Measurements from ENCODE around the gene TIPARP.
"Not testable (repeated sequence)": the region's sequence is repeated elsewhere in the genome, so short reads cannot be mapped to it uniquely, and the experiment has no call there.

The TIPARP gene

DNA sequence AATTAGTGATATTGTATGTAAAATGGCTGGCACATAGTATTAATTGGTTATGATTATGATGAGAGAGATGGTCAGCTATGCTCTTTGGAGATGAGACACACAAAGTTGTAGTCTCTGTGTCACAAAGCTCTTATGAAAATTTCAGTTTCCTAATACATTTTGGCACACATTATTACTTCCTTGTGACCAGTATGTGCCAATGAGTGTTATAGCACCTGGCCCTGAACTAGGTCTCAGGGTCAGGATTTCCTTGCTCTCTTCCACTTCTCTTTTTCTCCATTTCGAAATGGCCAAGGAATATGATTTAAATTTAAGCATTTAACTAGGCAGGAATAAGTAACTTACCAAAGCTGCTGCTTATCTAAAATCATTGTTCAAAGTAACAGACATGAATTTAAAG lies 28.0 kb downstream of the TIPARP start:
- no peaks in the 10 kb centered on the region for H3K27me3 ChIP-seq
- H3K36me3 ChIP-seq: peaks cover 6% of the 10 kb centered on the region
- no peak for DNase-seq
- no peaks in the 10 kb centered on the region for H3K4me1 ChIP-seq
- no peaks in the 10 kb centered on the region; the same call in 1 of the 2 replicates for H3K9me3 ChIP-seq
- no peak overlapping the region for H3K4me3 ChIP-seq (ENCODE audit: low read depth, low read length)
- TF ChIP-seq, protein P1, sequence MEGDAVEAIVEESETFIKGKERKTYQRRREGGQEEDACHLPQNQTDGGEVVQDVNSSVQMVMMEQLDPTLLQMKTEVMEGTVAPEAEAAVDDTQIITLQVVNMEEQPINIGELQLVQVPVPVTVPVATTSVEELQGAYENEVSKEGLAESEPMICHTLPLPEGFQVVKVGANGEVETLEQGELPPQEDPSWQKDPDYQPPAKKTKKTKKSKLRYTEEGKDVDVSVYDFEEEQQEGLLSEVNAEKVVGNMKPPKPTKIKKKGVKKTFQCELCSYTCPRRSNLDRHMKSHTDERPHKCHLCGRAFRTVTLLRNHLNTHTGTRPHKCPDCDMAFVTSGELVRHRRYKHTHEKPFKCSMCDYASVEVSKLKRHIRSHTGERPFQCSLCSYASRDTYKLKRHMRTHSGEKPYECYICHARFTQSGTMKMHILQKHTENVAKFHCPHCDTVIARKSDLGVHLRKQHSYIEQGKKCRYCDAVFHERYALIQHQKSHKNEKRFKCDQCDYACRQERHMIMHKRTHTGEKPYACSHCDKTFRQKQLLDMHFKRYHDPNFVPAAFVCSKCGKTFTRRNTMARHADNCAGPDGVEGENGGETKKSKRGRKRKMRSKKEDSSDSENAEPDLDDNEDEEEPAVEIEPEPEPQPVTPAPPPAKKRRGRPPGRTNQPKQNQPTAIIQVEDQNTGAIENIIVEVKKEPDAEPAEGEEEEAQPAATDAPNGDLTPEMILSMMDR (IDR thresholded peaks at IDR 0.05; ENCODE audit: low read depth, low read length): no peak

DNA sequence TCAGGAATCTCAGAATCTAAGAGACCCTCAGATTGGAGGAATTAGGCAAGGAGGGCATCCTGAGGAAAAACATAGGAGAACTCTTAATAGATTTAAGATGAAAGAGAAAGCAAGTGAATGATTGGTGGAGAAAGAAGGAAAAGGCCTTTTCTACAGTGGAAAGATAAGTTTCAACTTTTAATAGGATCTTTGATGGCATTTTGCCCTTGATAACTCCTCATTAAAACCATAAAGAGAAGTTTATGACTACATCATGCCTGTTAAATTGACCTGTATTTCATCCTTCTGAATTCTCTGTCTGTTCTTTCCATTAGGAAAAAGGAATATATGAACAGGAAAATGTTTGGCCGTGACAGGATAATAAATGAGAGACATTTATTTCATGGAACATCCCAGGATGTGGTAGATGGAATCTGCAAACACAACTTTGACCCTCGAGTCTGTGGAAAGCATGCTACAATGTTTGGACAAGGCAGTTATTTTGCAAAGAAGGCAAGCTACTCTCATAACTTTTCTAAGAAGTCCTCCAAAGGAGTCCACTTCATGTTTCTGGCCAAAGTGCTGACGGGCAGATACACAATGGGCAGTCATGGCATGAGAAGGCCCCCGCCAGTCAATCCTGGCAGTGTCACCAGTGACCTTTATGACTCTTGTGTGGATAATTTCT lies 30.1 kb downstream of the TIPARP start:
- DNase-seq: no peak
- Histone ChIP-seq H3K36me3 (peaks cover 6% of the 10 kb centered on the region), H3K27me3 (no peaks in the 10 kb centered on the region), H3K4me3 (ENCODE audit: low read depth, low read length) (no peak overlapping the region), H3K4me1 (no peaks in the 10 kb centered on the region), H3K9me3 (no peaks in the 10 kb centered on the region; the same call in 1 of the 2 replicates)
- TF ChIP-seq, protein P1 (IDR thresholded peaks at IDR 0.05; ENCODE audit: low read depth, low read length): no peak

DNA sequence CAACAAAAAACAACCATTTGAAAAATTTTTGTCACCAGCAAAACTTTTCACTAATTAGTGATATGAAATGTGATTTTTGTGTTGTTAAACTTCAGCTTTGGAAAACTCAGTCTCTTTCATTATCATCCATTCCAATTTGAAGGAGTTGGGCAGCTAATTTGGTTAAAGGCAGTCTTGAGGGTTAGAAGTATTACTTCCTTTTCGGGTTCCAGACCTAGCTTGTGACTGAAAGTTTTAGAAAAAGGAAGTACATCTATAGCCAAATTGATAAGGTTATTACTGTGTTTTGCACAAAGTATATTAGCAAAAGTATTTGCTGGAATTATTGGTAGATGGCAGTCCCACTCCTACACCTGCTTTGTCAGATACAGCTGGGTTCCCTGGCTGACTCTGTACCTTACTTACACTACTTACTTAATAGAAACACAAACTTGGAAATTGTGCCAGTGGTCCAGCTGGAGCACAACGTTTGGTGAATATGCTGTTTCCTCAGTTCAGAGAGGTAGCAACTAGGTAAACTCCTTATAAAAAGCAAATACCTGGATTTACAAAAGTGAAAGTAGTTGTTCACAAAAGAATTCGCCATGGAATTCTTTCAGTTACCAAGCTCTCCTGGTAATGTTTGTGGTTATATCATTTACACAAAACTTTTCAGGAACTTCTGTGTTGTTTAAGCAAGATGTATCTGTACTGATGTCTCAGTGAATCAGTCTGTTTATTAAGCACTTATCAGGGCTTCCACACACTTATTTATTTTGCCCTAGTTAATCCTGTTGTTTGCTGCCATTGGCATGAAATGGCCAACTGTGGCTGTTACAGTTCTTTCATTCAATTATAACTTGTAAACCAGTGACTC lies 31.6 kb downstream of the TIPARP start:
- Histone ChIP-seq H3K4me1 (no peaks in the 10 kb centered on the region), H3K4me3 (ENCODE audit: low read depth, low read length) (no peak overlapping the region), H3K27me3 (no peaks in the 10 kb centered on the region), H3K36me3 (peaks cover 6% of the 10 kb centered on the region), H3K9me3 (no peaks in the 10 kb centered on the region; the same call in 1 of the 2 replicates)
- no peak for DNase-seq
- TF ChIP-seq, protein P1 (IDR thresholded peaks at IDR 0.05; ENCODE audit: low read depth, low read length): no peak

DNA sequence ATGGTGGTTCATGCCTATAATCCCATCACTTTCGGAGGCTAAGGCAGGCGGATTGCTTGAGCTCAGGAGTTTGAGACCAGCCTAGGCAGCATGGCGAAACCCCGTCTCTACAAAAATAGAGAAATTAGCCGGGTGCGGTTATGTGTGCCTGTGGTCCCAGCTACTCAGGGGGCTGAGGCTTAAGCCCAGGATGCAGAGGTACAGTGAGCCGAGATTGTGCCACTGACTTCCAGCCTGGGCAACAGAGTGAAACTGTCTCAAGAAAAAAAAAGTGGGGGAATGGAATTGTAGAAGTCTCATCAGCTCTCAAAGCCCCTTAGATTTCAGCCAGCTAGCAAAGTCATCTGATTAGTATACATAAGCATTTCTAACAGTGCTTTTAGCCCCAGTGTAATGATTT lies 33.2 kb downstream of the TIPARP start:
- no peak for DNase-seq
- no peaks in the 10 kb centered on the region for H3K4me1 ChIP-seq
- H3K27me3 ChIP-seq: no peaks in the 10 kb centered on the region
- H3K4me3 ChIP-seq (ENCODE audit: low read depth, low read length): no peak overlapping the region
- H3K9me3 ChIP-seq: no peaks in the 10 kb centered on the region; the same call in 1 of the 2 replicates
- H3K36me3 ChIP-seq: peaks cover 6% of the 10 kb centered on the region
- TF ChIP-seq, protein P1 (IDR thresholded peaks at IDR 0.05; ENCODE audit: low read depth, low read length): no peak

DNA sequence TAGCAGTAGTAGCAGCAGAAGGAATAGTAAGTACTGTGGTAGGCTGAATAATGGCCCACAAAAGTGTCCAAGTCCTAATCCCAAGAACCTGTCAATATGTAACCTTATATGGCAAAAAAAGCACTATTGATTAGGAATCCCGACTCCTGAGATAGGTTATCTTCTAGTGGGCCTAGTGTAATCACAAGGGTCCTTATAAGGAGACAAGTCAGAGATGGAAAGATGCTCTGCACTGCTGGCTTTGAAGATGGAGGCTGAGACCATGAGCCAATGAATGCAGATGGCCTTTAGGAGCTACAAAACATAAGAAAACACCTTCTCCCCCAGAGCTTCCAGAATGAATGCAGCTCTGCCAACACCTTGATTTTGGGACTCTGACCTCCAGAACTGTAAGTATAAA lies 36.0 kb downstream of the TIPARP start:
- Histone ChIP-seq H3K27me3 (no peaks in the 10 kb centered on the region), H3K4me1 (no peaks in the 10 kb centered on the region), H3K4me3 (ENCODE audit: low read depth, low read length) (no peak overlapping the region), H3K9me3 (no peaks in the 10 kb centered on the region; the same call in 1 of the 2 replicates), H3K36me3 (no peaks in the 10 kb centered on the region; the same call in 1 of the 2 replicates)
- TF ChIP-seq, protein P1 (IDR thresholded peaks at IDR 0.05; ENCODE audit: low read depth, low read length): no peak
- no peak for DNase-seq

DNA sequence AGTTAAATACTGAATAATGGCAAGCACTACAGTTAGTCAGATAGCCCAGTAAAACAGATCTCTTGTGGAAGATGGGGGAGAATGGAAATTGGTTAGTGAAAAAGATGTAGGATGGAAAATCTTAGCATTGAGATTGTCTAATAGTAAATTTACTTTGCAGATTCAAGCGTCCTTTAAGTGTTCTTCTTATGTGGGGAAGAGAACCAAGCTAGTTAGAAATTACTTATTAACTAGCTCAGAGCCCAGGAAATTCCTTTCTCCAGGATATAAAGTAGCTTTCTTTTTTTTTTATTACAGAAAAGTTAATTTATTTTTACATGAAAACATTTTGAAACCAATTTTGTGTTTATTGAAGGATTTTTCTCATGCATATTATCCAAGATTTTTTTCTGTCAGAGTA lies 36.7 kb downstream of the TIPARP start:
- no peak for DNase-seq
- Histone ChIP-seq H3K36me3 (no peaks in the 10 kb centered on the region), H3K4me1 (no peaks in the 10 kb centered on the region), H3K27me3 (no peaks in the 10 kb centered on the region), H3K4me3 (ENCODE audit: low read depth, low read length) (no peak overlapping the region), H3K9me3 (no peaks in the 10 kb centered on the region)
- TF ChIP-seq, protein P1 (IDR thresholded peaks at IDR 0.05; ENCODE audit: low read depth, low read length): no peak

DNA sequence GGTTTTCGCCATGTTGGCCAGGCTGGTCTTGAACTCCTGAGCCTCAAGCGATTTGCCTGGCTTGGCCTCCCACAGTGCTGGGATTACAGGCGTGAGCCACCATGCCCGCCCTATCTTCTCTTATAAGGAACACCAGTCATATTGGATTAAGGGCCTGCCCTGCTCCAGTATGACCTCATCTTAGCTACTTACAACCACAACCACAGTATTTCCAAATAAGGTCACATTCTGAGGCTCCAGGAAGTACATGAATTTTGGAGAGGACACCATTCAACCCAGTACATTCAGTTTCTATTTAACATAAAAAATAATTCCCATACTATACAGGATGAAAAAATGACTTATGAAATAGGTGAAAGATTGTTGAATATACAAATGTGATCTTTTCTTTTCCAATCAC lies 37.6 kb downstream of the TIPARP start:
- not testable (repeated sequence) for H3K4me1 ChIP-seq; DNase-seq; H3K27me3 ChIP-seq; H3K4me3 ChIP-seq (ENCODE audit: low read depth, low read length); H3K36me3 ChIP-seq; H3K9me3 ChIP-seq

Measured in BE2C (cell line).